ENCODE measurements around the gene IGFBP2.

Gene IGFBP2

DNA sequence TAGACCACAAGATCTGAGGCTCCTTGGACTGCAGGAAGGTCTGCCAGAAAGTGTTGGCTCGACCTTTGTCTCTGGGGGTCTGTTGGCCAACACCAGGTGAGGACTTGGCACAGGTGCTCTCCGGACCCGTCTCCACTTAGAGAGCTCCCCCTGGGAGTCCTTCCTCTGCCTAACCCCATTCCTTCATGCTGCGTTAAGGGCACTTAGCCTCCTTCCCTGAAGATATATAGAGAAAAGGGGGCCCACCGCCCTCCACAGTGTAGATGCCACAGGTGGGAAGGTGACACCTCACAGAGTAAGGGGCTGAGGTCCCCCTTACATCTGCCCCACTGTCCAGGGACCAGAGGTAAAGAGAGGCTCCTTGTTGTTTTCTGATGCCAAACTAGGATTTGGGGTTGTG, 53.9 kb downstream of the IGFBP2 start:
- DNase-seq (ENCODE audit: low spot score): no peak

DNA sequence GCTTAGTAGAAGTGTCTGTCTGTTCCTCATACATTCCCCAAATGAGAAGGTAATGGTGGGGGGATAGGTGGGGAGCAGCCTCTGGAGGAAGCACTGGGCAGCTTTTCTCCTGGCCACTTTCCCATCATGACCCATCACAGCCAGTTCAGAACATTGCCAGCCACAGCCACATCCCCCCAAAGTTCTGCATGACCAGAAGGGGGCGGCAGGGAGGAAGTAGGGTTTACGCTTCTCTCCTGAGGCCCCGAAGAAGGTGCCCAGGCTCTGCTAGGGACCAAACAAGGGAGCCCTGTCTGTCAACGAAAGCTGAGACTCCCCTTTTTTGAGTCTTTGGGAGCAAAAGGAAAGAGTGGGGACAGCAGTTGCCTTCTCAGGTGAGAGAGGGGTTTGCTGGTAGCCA, 54.4 kb downstream of the IGFBP2 start:
- DNase-seq (ENCODE audit: low spot score): no peak

DNA sequence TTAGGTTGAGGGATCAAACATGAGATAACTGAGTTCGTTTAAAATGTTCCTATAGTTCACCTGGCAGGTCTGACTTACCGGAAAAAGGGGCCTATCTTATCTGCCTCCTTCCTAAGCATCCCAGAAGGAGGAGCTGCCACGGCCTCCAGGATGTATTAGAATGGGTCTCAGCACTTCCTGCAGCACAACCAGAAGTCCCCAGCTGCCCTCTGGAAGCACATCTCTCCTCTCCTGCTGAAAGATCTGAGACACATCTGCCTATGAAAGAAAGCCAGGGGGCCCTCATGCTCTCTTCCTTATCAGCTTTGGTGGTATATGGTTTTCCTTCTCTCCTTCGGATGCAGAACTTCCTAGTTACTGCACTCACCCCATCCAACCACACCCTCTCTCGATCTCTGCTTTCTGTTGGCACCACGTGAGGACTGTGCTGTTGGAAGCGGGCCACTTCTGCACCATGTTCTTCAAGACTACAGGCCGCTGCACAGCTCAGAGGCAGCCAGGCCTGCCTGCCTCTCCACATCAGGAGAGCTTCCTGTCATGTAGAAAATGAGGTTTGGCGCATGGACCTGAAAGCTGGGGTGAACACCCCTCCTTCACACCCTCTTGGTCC, 55.6 kb downstream of the IGFBP2 start:
- DNase-seq (ENCODE audit: low spot score): no peak

DNA sequence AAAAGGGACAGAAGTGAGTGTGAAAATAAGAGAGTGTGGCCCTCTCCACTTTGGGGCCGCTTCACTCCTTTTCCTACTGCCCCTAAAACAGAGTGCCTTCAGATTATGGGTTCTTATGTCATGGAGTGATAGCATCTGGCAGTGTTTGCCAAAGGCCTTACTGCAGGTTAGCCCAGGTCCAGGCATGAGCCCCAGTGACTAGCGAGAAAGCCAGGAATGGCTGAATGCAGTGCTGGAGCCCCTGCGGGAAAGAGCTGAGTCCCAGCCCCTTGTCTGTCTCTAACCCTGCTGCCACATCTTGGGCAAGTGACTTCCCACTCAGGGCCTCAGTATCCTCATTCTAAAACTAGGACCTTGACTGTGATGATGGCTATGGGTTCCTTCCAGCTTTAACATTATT, 56.2 kb downstream of the IGFBP2 start:
- no peak for DNase-seq (ENCODE audit: low spot score)

DNA sequence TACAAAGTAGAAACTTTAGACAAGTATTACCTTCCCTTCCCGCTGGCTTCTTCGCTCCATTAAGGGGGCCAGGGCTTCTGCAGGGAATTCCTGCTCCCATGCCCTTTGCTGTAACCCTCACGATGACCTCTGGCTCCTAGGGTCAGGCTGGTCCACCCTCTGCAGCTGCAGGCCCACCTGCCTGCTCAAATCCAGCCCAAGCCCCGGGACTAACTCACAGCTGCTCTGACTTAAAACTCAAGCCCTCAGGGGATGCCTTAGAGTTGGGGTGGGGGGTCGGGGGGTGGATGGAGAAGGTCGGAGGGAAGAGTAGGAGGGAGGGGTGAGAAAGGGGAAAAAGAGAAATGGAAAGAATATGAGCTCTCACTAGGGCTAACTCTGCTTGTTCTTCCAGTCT, 57.2 kb downstream of the IGFBP2 start:
- DNase-seq (ENCODE audit: low spot score): no peak

DNA sequence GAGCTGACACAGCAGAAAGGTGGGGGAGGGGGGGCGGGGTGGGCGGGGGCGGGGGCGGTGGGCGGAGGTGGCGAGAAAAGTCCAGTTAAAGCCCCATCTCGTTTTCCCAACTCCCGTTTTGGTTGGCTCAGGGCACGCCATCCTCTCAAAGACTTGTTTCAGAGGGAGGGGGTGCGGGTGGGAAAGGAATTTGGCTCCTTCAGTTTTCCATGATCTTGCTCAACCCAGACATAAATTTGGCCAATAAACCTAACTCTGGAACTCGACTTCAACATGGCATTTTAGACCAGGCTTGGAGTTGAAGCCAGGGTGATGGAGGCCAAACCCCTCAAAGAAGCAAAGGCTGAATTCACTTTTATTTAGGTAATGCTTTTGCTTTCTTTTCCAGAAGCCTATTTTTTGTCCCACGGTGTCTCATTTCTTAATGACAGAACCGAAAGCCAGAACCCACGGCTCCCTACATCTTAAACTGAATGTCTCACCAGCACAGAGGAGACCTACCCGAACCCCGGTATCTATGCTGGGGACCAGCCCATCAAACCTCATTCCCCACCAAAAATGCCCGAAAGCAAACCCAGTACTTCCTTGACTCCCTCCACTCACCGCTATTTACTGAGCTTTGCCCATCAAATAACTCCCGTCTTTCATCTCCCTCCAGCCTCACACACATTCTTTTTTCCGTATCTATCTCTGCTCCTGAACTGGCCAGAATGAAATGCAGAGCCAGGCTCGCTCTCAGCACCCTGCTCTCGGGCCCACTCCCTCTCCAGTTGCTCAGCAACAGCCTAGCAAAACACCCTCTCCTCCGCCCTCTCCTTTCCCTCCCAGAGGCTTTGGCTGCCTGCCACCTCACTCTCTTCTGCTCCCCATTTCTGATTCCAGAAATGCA, 57.9 kb downstream of the IGFBP2 start:
- peak; percentile 84 for DNase-seq (ENCODE audit: low spot score)

DNA sequence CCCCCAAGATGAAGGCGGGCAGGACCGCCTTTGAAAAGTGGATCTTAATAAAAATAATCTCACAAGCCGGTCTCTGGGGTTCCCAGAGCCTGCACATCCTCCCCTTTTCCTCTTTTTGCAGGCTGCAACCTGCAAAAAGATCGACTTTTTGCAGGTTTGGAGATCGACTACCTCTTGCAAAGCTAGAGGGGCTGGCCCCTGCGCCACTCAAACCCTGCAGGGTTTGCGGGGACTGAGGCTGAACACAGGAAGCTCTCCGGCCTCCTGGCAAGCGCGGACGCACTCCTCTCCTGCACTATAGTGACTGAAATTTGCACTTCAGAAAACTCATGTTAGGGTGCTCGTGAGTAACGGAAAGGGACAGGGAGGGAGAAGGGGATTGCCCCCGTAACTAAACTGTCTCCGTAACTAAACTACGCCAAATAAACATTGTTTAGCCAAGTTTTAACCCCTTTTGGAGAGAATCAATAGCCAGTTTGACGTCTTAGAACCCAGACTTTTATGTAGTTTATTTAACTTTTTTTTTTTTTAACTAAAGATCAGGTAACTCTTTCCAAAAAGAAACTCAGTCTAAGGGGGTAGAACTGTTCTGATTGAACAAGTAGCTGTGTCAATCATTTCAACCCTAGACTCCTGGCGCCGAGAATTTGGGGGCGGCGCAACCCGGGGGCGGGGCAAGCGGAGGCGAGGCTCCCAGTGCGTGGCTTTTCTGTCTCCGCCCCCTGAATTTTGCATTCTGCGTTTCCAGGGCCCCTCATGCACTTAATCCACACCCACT, 59.6 kb downstream of the IGFBP2 start:
- peak; percentile 83 for DNase-seq (ENCODE audit: low spot score)

DNA sequence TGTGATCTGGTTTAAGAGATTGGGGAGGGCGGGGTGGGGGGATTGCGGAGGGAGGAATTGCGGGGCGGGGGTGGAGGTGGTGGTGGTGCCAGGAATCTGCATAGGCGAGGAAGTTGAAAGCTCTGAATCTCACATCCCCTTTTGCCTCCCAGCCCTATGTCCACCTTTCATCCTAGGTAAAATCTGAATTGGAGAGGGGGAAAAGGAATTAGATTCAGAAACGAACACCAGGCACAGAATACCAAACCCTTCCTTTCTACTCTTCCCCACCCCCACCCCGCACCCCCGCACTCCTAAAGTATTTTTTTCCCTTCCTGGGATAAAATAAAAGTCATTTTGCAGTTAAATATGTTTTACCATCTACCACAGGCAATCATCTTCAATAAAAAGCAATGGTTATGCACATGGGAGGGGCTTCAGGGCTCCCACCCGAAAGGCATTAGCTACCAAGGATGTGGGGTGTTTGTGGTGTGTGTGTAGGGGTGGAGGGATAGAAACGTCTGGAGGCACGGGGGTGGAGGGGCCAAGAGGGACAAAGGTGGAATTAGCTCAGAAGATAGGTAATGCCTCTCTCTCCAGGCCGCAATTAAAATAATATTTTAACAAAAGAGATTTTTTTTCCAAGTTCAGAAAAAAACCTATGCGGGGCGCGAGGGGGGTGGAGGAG, 60.3 kb downstream of the IGFBP2 start:
- DNase-seq (ENCODE audit: low spot score): no peak

DNA sequence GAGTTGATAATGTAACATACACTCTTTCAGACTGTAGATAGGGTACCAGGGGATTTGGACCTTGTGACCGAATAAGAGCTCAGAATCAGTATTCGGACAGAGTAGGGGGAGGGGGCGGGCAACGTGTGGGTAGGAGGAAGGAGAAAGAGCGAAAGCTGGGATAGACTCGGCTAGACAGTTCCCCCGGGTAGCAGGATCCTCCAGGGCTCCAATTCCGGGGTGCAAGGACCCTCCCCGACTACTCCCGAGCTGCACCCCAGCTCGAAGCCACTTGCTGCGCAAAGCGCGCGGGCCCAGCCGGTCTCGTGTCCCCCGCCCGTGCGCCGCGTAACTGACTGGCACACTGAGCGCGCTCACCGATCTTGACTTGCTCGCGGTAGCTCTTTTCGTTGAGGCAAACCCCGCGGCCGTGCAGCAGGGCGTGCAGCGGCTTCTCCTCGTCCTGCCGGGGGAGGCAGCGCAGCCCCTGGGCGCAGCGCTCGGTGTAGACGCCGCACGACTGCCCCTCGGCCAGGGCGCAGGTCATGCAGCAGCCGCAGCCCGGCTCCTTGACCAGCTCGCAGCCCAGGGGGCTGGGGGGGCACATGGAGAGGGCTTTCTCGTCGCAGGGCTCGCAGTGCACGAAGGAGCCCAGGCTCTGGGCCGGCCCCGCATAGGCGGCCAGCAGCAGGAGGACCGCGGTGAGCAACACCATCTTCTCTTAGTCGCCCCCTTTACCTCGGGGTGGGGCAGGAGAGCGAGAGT, 61.0 kb downstream of the IGFBP2 start:
- peak; percentile 41 for DNase-seq (ENCODE audit: low spot score)

DNA sequence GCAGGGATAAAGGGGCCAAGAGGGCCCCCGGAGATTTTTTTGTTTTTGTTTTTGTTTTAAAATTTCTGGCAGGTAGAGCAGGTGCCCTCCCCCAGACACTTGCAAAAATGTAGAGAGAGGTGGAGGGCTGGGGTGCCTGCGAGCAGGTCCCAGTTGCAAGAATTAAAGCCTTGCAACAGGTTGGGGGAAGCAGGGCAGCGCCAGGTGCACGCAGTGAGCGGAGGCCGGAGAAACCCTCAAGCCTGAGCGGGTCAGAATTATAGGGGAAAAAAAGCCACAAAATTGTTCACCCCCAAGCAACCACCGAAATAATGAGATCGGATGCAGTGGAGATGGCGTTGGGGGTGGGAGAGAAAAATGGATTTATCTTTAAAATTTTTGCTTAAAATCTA, 61.6 kb downstream of the IGFBP2 start:
- DNase-seq (ENCODE audit: low spot score): no peak

DNA sequence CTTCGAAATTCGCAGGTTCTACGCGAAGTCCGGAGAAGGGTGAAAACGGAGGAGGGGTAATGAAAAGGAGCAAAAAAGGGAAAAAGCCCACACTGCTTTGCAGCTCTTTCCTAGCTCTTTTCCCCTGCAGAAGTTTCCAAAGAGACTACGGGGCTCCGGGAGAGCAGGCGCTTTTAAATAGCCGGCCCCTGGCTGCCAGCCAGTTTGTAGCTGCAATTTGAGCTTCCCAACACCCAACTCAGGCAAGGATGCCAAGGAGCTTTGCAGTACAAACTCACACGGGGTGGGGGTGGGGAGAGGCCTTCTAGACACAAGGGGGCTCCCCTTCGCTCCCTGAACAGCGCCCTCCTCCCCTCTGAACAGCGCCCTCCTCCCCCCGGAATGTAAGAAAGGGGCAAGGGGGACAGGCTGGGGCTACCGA, 62.2 kb downstream of the IGFBP2 start, which contains the start of gene IGFBP5:
Gene IGFBP5, minus strand, starts transcription at position 149 of the 421 bp plus-strand sequence. CDS start 774 bp downstream, outside the sequence.
- peak; percentile 53 for DNase-seq (ENCODE audit: low spot score)

DNA sequence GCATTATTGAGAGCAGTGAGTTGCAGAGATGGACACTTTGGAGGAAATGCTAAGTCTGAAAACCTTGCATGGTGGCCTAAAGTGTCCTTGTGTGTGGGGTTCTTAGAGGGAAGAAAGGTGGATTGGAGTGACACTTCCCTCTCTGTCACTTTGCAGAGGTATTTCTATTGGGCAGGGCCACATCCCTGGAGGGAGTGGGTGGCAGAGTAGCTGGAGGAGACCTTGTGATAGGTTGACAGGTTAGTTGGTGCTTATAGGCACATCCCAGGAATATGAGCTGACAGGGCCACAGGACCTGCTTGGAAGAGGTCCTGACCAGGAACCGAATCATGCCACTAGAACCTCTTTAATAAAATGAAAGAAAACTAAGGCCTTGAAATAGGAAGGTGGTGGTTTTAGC, 63.1 kb downstream of the IGFBP2 start:
- DNase-seq (ENCODE audit: low spot score): no peak

DNA sequence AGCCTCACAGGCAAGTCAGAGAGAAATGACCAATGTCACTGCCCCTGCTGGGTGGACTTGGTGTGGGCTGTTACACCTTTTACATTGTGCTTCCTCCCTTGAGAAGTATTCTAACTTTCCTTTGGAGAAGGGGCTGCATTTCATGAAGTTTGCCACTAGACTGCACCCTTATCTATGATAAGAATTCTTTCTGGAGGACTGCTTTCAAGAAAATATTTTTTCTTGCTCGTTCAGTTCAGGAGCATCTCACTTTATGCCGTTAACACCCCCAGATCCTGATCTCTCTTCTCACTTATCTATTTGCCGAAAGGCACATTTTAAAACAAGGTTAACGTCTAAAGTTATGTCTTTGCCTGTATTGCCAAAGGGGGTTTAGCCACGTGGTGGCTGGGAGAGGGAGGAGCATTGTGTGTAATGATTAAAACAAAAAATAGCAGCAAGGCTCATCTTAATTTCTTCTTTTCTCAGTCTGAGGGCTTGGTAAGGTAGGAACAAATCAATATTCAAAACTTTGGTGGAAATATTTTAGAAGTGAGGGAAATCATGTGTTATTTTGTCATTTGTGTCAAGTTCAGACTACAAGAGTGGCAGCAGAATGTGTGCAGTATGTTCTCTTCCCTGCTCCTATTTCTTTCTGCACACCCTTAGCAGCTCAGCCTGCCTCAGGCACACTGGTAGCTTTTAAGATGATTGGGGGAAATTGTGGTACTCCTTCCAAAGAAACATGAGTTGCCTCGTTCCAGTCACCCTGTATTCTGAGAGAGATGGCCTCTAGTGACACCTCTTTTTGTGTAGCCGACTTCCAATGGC, 63.7 kb downstream of the IGFBP2 start:
- peak; percentile 36 for DNase-seq (ENCODE audit: low spot score)

DNA sequence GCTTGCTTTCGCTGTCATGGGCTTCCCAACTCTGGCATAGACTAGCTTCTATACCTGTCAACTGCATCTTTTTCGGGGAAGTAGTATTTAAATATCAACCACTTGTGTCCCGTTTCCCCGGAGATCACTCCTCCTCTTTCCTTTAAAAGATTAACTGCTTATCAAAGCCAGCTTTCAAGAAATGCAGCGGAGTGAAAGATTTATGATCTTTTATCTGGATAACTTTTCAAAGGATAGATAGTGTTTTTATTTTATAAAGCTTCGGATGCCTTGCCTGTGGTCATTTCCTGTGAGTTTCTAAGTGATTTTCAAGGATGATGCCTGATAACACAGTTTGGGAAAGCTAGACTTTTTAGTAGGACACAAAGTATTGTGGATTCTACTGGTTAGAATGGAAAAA, 65.1 kb downstream of the IGFBP2 start:
- DNase-seq (ENCODE audit: low spot score): no peak

DNA sequence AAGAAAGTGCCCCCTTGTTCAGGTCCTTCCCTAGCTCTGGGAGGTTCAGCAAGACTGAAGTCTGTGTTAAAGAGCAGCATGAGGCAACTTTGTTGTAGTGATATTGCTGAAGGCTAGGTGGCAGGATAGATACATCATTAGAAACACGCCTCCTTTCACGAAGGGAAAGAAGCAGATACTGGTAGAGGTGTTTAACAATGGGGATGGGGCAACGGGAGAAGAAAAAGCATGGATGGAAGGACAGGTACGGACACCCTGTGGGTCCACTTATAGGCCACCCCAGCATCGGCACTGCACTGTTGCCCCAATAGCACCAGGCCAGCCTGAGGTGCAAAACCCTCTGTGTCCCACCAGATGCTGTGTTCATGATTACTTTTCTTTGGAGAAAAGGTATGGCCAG, 65.7 kb downstream of the IGFBP2 start:
- DNase-seq (ENCODE audit: low spot score): peak; percentile 65

DNA sequence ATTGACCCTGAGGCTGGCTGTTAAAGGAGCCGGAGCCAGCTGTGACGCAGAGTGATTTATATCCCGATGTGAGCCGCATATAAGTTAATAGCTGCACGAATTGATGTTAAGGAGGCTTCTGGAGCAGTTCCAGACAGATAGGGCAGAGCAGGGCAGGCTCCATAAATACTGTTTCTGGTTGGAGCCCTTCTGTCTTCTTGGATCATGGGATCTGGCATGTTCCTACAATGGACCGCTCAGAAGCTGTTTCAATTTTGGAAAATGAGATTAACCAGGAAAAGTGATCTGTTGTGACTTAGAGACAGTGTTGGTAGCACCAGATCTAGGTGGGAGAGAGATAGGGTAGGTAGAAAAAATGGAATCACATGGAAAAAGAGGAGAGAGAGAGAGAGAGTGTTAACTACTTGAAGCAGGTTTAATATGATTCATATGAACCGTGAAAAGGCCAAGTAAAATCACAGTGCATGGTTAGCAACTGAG, 66.9 kb downstream of the IGFBP2 start:
- DNase-seq (ENCODE audit: low spot score): no peak

DNA sequence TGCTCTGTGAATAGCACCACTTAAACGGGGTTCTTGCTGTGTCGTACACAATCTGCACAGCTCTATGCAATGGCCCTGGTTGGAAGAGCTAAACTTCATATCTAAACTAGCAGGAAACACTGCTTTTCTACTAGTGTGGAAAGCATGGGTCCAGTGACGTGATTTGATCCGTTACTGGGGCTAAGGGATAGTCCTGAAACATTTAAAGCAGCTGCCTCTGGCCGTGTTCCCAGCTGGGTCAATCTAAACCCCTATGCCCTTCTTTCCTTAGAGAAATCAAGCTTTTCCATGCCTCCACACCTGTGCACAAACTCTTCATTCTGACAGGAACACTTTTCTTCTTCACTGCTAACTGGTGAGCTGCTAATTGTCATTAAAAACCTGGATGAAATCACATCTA, 67.6 kb downstream of the IGFBP2 start:
- no peak for DNase-seq (ENCODE audit: low spot score)

DNA sequence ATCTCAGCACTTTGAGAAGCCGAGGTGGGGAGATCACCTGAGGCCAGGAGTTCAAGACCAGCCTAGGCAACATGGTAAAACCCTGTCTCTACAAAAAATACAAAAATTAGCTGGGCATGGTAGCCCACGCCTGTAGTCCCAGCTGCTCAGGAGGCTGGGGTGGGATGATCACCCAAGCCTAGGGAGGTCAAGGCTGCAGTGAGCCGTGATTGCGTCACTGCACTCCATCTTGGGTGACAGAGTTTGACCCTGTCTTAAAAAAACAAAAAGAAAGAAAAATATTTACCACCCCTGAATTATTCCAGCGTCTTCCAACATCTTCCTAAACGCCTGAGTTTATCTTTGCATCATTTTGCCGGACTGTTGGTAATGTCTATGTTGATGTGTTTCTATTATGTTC, 68.3 kb downstream of the IGFBP2 start:
- no peak for DNase-seq (ENCODE audit: low spot score)

DNA sequence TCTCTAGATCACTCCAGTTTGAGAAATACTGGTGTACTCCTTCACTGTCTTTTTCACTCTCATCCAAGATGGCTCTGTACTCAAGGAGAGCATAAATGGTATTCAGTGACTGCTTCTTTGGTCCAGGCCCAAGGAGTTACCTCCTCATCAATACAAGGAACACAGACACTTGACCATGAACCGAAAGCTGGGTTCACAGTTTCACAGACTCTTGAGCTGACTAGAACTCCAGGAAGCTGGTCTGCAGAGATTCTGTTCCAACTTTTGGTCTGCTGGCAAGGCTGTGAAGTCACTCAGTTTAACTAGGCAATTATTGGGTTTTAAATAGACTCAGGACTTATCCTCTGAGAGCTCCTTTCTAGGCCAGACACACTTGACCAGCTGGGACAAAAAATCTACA, 69.5 kb downstream of the IGFBP2 start:
- DNase-seq (ENCODE audit: low spot score): no peak

DNA sequence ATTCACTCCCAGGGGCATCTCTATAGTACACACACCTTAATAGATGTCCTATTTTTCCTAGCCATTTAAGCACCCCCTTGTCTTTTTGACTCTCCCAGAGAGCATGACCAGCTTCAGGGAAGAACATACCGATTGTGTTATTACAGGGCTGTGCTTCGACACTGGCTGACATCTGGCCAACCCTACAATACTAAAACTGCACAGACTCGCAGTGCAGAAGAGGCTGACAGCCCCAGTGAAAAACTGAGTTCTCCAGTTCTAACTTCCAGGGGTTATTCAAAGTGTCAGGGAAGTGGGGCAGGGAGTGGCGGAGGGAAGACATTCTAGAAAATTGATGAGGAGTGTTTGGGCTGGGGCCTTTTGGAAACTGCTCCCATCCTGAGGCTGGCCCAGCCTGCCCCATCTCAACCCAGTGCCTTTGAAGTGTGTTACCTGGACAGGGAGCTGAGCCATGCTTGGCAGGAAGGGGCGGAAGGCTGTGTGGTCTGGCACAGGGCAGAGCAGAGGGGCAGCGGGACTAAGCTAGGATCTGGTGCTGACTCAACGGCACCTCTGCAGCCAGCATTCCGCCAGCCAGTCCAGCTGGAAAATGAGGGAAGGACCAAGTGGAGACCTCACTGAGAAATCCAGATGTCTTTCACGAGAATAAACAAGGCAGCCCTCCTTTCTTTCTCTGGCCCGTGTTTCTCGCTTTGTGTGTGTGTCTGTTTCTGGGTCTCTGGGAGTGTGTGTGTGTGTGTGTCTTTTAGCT, 77.5 kb downstream of the IGFBP2 start:
- peak; percentile 58 for DNase-seq (ENCODE audit: low spot score)

Measured in AG20443 (cell line).